Body of pancreas (tissue), 4 donors: Measurements from ENCODE around the gene RPS16.
A peak's percentile ranks its signal among the peaks of the same experiment; 100 is the strongest.

Experiments used
- CTCF ChIP-seq, 7 experiments: fragments of 450-650 bp in 4 of 7; fragments of 200-600 bp in 3 of 7; sonication (generic) in 3 of 7; IDR thresholded peaks; one replicate each; pipeline ENCODE4 v1.5.1; 2016 to 2019; ENCODE audit warnings: antibody characterized with exemption in 7 of 7
- POLR2A ChIP-seq, 3 donors: fragments of 450-650 bp; IDR thresholded peaks; one replicate each; pipeline ENCODE4 v1.6.1; 2016; ENCODE audit warnings: antibody characterized with exemption in 3 of 3, mild to moderate bottlenecking in 2 of 3

DNA sequence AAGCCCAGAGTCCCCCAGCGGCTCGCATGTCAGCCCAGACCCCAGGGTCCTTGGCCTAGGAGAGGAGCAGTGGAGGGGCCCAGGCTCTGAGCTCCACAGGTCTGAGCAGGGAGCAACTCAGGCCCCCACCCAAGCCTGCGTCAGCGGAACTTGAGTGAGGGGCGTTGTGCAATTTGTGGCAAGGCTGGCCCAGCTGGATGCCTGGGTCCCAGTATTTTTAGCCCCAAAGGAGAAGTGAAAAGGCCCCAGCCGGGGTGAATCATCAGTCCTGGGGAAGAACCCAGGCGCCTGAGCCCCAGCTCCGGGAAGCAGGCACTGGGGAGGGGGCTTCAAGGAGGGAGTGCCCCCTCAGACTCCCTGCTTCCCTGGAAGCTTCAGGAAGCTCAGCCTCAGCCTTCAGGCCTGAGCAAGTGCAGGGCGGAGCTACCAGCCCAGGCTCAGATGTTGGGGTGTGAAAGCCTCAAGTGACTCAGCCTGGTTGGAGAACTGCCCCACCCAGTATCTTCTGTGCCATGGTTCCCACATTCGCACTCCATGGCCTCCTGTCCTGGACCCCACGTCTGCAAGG lies 37.4 kb downstream of the RPS16 start:
- TF ChIP-seq CTCF (IDR thresholded peaks at IDR 0.05) (no peak), POLR2A (IDR thresholded peaks at IDR 0.05) (peak in 1 of 3 donors; percentile 46)
